ENCODE data around the gene SCLY. TPM values are rescaled to one million over a fixed set of nuclear protein-coding genes. Genes with fewer than 3 reads are reported as not detected.
"Not testable (repeated sequence)": the region's sequence is repeated elsewhere in the genome, so short reads cannot be mapped to it uniquely, and the experiment has no call there.

SCLY gene
- 10 to 100 TPM; 12.8 to 14.2 TPM for total RNA-seq
- long read RNA-seq, transcript SCLY-201 (12 exons, 2,562 nt) = major isoform, 5 of 10 reads
- long read RNA-seq, partial matches to known transcripts = 3 of 10 reads
- long read RNA-seq, other reads (novel, unspliced or antisense) = 2 of 10 reads

- DNase-seq (peak; percentile 96 to 98), ATAC-seq (peak; percentile 96)
- intact Hi-C loops (cut with DNase I, micrococcal nuclease) = no loop called here
Observed at GRCh38 chr2:238060542-238061314, at the start of gene SCLY. Gene SCLY (plus strand): TSS chr2:238061001. CDS start chr2:238061055, 54 bp downstream.

- intact Hi-C loops (cut with DNase I, micrococcal nuclease) = no loop called here
- no peak for DNase-seq
- no peak for ATAC-seq
Observed at GRCh38 chr2:238013806-238014205, 47.0 kb upstream of the SCLY start.

- ATAC-seq (no peak), DNase-seq (no peak)
- intact Hi-C loops (cut with DNase I, micrococcal nuclease) = no loop called here
Observed at GRCh38 chr2:238015705-238016104, 45.1 kb upstream of the SCLY start.

GRCh38 chr2:238016526-238016925, 44.3 kb upstream of the SCLY start:
- intact Hi-C loops (cut with DNase I, micrococcal nuclease) = no loop called here
- no peak for DNase-seq
- no peak for ATAC-seq

GRCh38 chr2:238019962-238020361, 40.8 kb upstream of the SCLY start:
- ATAC-seq = no peak
- intact Hi-C loops (cut with DNase I, micrococcal nuclease) = no loop called here
- DNase-seq = no peak

- ATAC-seq (no peak), DNase-seq (no peak)
- intact Hi-C loops (cut with DNase I, micrococcal nuclease) = no loop called here
Observed at GRCh38 chr2:238020816-238021215, 40.0 kb upstream of the SCLY start.

- no peak for ATAC-seq
- intact Hi-C loops (cut with DNase I, micrococcal nuclease) = no loop called here
- DNase-seq = no peak
Observed at GRCh38 chr2:238021327-238021726, 39.5 kb upstream of the SCLY start.

GRCh38 chr2:238022594-238023157, 38.1 kb upstream of the SCLY start:
- no peak for ATAC-seq
- DNase-seq = no peak
- intact Hi-C loops (cut with DNase I, micrococcal nuclease) = no loop called here

GRCh38 chr2:238023608-238024007, 37.2 kb upstream of the SCLY start:
- ATAC-seq = no peak
- no peak for DNase-seq
- intact Hi-C loops (cut with DNase I, micrococcal nuclease) = no loop called here

- DNase-seq (no peak), ATAC-seq (no peak)
- intact Hi-C loops (cut with DNase I, micrococcal nuclease) = no loop called here
Observed at GRCh38 chr2:238024986-238025385, 35.8 kb upstream of the SCLY start.

GRCh38 chr2:238025741-238026360, 35.0 kb upstream of the SCLY start:
- ATAC-seq (no peak), DNase-seq (no peak)
- intact Hi-C loops (cut with DNase I, micrococcal nuclease) = no loop called here

- DNase-seq = no peak
- intact Hi-C loops (cut with DNase I, micrococcal nuclease) = no loop called here
- no peak for ATAC-seq
Observed at GRCh38 chr2:238027058-238027457, 33.7 kb upstream of the SCLY start.

GRCh38 chr2:238027591-238028415, 33.0 kb upstream of the SCLY start:
- ATAC-seq (no peak), DNase-seq (no peak)
- intact Hi-C loops (cut with DNase I, micrococcal nuclease) = no loop called here

- DNase-seq = no peak
- intact Hi-C loops (cut with DNase I, micrococcal nuclease) = no loop called here
- no peak for ATAC-seq
Observed at GRCh38 chr2:238029853-238030252, 30.9 kb upstream of the SCLY start.

- ATAC-seq = no peak
- intact Hi-C loops (cut with DNase I, micrococcal nuclease) = no loop called here
- DNase-seq = no peak
Observed at GRCh38 chr2:238030422-238031155, 30.2 kb upstream of the SCLY start.

- no peak for ATAC-seq
- intact Hi-C loops (cut with DNase I, micrococcal nuclease) = no loop called here
- DNase-seq = no peak
Observed at GRCh38 chr2:238031751-238032150, 29.1 kb upstream of the SCLY start.

GRCh38 chr2:238032755-238033337, 28.0 kb upstream of the SCLY start:
- intact Hi-C loops (cut with DNase I, micrococcal nuclease) = no loop called here
- no peak for ATAC-seq
- no peak for DNase-seq

- intact Hi-C loops (cut with DNase I, micrococcal nuclease); ATAC-seq; DNase-seq: not testable (repeated sequence)
Observed at GRCh38 chr2:238033991-238034390, 26.8 kb upstream of the SCLY start.

Data from left colon (tissue), 2 donors.